Erythroblast (primary cell): Measurements from ENCODE around the gene ANKAR.
"Not testable (repeated sequence)": the region's sequence is repeated elsewhere in the genome, so short reads cannot be mapped to it uniquely, and the experiment has no call there.

Experiments
- DNase-seq, 2 experiments: peaks; one replicate each; lab custom pipeline; 2025; lab: John Stamatoyannopoulos, UW
- GATA1 ChIP-seq: IDR thresholded peaks from 2 replicates; pipeline ENCODE4 v1.6.1; 2011; ENCODE audit warnings: low read depth, mild to moderate bottlenecking, control low read depth, low read length, moderate library complexity
- POLR2A ChIP-seq: IDR thresholded peaks from 2 replicates; pipeline ENCODE4 v1.6.1; 2011; ENCODE audit warnings: mild to moderate bottlenecking, low read length

Gene ANKAR

GRCh38 chr2:189709501-189710221, 35.2 kb downstream of the ANKAR start:
- DNase-seq: no peak
- no peak for TF ChIP-seq GATA1
- no peak for TF ChIP-seq POLR2A

DNA sequence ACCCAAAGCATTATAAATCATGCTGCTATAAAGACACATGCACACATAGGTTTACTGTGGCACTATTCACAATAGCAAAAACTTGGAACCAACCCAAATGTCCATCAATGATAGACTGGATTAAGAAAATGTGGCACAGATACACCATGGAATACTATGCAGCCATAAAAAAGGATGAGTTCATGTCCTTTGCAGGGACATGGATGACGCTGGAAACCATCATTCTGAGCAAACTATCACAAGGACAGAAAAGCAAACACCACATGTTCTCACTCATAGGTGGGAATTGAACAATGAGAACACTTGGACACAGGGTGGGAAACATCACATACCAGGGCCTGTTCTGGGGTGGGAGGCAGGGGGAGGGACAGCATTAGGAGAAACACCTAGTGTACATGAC, 43.1 kb downstream of the ANKAR start:
- not testable (repeated sequence) for DNase-seq

- no peak for TF ChIP-seq POLR2A
- TF ChIP-seq GATA1: no peak
- no peak for DNase-seq
Observed at GRCh38 chr2:189719571-189719970, 45.1 kb downstream of the ANKAR start.

GRCh38 chr2:189723192-189723591, 48.7 kb downstream of the ANKAR start:
- TF ChIP-seq POLR2A: no peak
- DNase-seq: no peak
